NCI-H226 (cell line): ENCODE results near the gene PLA2G15.

Experiments
- DNase-seq: peaks from one replicate; pipeline ENCODE4 v3.0.0-alpha.2; 2015

Gene PLA2G15

DNA sequence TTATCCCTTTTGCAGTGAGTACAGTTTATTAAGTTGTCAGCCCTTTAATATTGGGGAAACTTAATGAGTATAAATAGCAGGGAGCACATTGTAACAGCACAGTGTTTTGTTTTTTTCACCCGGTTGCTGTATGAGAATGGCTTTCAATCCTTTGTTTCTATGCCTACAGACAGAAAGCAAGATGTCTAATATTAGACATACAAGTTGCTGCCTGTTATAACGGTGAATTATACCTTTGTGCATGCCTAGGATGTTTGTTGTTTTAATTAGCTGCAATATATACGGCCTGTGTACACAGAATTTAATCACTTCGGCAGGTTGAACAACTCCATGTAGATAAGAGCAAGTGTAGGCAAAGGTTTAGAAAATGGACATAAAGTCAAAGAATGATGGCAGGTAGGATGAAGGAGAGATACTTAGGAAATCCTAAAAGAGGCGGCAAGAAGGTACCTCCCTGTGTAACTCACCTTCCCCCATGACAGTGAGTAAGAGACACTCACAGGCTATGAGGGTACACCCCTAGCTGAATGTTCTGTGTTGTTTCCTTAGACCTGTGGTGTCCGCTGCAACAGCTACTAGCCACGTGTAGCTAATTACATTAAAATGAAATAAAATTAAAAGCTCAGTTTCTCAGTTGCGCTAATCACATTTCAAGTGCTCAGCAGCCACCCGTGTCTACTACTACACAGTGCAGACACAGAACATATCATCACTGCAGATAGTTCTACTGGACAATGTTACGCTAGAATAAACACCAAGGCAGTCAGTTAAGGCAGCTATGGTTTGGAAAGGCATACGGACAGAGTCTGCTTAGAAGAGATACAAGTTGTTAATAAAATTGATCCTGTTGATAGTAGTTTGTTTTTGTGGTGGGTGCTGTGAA, 54.6 kb downstream of the PLA2G15 start:
- no peak for DNase-seq

DNA sequence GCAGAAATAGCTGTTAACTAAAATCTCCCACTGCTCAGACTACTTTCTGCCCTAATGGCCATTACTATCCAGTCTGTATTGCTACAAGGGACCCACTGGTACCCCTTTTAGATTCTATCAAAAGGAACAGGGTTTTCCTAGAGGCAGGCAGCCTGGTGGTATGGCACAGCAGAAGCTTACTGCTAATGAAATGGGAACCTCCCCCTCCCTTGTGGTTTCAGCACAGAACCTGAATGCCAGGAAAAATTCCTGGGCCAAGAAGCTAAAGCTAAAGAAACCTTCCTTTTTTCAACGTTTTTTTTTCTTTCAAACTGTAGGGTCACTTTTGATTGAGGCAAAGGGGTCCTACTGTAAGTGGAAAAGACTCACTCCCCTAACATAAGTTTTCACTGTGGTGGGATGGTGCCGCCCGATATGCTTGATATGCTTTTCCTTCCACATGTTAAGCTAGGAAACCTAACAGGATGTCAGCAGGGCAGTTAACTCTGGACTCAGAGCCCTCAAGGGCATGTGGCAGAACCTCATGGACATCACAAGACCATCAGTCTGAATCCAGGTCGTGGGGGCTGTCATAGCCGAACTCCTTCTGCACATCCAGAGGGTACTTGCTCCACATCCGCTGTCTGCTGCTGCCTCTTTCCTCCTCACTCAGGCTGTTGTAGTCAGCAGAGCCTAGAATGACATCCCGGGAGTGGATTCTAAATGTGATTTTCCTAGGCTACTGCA, 55.7 kb downstream of the PLA2G15 start:
- DNase-seq, result peak; percentile 22

DNA sequence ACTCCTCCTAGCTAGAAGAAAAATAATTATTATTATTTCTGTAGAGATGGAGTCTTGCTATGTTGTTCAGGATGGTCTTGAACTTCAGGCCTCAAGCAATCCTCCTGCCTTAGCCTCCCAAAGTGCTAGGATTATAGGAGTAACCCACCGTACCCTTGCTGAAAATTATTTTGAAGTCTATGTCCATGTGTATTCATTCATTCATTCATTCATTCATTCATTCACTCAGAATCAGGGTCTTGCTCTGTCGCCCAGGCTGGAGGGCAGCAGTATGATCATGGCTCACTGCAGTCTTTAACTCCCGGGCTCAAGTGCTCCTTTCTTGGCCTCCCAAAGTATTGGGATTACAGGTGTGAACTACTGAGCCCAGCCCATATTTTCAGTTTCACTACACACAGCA, 61.5 kb downstream of the PLA2G15 start:
- no peak for DNase-seq

DNA sequence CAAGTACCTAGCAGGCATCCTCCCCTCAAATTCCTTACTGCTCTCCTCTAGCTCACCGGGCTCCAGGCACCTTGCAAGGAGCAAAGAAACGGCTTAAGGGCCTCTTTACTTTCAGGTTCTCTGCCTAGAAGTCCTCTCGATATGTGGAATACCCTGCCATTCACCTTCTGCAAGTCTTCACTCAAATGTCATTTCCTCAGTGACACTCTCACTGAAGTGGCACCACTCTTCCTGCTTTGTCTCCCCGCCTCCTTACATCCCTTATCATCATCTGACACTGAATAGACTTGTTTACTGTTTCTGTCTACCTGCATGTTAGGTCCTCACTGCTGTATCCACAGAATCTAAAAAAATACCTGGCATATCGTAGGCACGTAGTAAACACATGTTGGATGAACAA, 64.6 kb downstream of the PLA2G15 start:
- no peak for DNase-seq

DNA sequence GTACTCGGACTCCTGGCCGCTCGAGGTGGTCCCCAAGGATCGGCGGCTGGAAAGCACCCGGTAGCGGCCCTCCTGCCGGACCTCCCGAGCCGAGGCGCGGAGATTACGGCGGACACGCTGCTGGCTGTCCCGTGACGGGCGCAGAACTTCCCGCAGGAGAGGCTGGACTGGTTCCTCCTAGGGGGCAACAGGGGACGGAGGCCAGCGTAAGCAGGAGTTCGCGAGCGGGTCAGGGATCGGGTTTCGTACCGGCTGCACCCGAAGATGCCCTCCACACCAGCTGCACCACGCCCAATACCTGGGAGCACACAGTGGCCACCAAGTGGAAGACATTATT, 65.2 kb downstream of the PLA2G15 start:
- no peak for DNase-seq
